H9 (cell line): ENCODE results near the gene SLC46A2. TPM values are rescaled to one million over a fixed set of nuclear protein-coding genes. Genes with fewer than 3 reads are reported as not detected.

ENCODE experiments used
- DNase-seq: peaks from one replicate; pipeline ENCODE4 v3.0.0-alpha.2; 2017
- H2AFZ ChIP-seq: one replicate; pipeline ENCODE4 v1.6.1; 2013; ENCODE audit warnings: mild to moderate bottlenecking, low read length, control low read depth, moderate library complexity
- H2AK5ac ChIP-seq: 2 replicates; pipeline ENCODE4 v1.6.1; 2013; ENCODE audit warnings: low read length, control low read depth, mixed read lengths; ENCODE audit not compliant: insufficient read length
- H2BK120ac ChIP-seq: one replicate; pipeline ENCODE4 v1.6.1; 2013; ENCODE audit warnings: low read depth, mild to moderate bottlenecking, low read length, control low read depth, inconsistent platforms; ENCODE audit not compliant: poor library complexity, severe bottlenecking
- H2BK12ac ChIP-seq: 2 replicates; pipeline ENCODE4 v1.6.1; 2013; ENCODE audit warnings: low read length, control low read depth, mixed read lengths, low read depth; ENCODE audit not compliant: insufficient read length
- H2BK15ac ChIP-seq: 2 replicates; pipeline ENCODE4 v1.6.1; 2013; ENCODE audit warnings: low read depth, low read length, control low read depth
- H2BK20ac ChIP-seq: one replicate; pipeline ENCODE4 v1.6.1; 2013; ENCODE audit warnings: low read depth, mild to moderate bottlenecking, low read length, control low read depth, inconsistent platforms; ENCODE audit not compliant: poor library complexity, severe bottlenecking
- H2BK5ac ChIP-seq: 2 replicates; pipeline ENCODE4 v1.6.1; 2013; ENCODE audit warnings: low read length, control low read depth, mixed read lengths; ENCODE audit not compliant: insufficient read length
- H3K14ac ChIP-seq: 2 replicates; pipeline ENCODE4 v1.6.1; 2013; ENCODE audit warnings: low read length, control low read depth; ENCODE audit not compliant: insufficient read depth
- H3K18ac ChIP-seq: 2 replicates; pipeline ENCODE4 v1.6.1; 2013; ENCODE audit warnings: low read depth, mild to moderate bottlenecking, mixed read lengths, low read length, control low read depth; ENCODE audit not compliant: insufficient read length
- H3K23ac ChIP-seq: 2 replicates; pipeline ENCODE4 v1.6.1; 2013; ENCODE audit warnings: low read length, control low read depth, mixed read lengths, low read depth; ENCODE audit not compliant: insufficient read length
- H3K23me2 ChIP-seq: 2 replicates; pipeline ENCODE4 v1.6.1; 2013; ENCODE audit warnings: low read depth, mild to moderate bottlenecking, mixed read lengths, low read length, control low read depth; ENCODE audit not compliant: insufficient read length, poor library complexity, severe bottlenecking
- H3K27ac ChIP-seq: 2 replicates; pipeline ENCODE4 v1.5.1; 2013; ENCODE audit warnings: low read length, control low read depth, mixed read lengths, low read depth; ENCODE audit not compliant: insufficient read length
- H3K27me3 ChIP-seq: 2 replicates; pipeline ENCODE4 v1.6.1; 2013; ENCODE audit warnings: low read length, control low read depth, inconsistent platforms; ENCODE audit not compliant: insufficient read depth
- H3K4ac ChIP-seq: 2 replicates; pipeline ENCODE4 v1.6.1; 2013; ENCODE audit warnings: low read depth, mild to moderate bottlenecking, control low read depth, inconsistent platforms, low read length, moderate library complexity
- H3K4me1 ChIP-seq: 2 replicates; pipeline ENCODE4 v1.6.1; 2013; ENCODE audit warnings: low read length, control low read depth, inconsistent platforms; ENCODE audit not compliant: insufficient read depth
- H3K4me2 ChIP-seq: 2 replicates; pipeline ENCODE4 v1.6.1; 2013; ENCODE audit warnings: low read length, control low read depth, mixed read lengths; ENCODE audit not compliant: insufficient read length, insufficient read depth
- H3K56ac ChIP-seq: 2 replicates; pipeline ENCODE4 v1.6.1; 2013; ENCODE audit warnings: low read depth, mild to moderate bottlenecking, mixed read lengths, low read length, control low read depth; ENCODE audit not compliant: insufficient read length
- H3K79me1 ChIP-seq: 2 replicates; pipeline ENCODE4 v1.6.1; 2013; ENCODE audit warnings: low read depth, mild to moderate bottlenecking, moderate library complexity, low read length, control low read depth, inconsistent platforms; ENCODE audit not compliant: insufficient read depth, poor library complexity, severe bottlenecking
- H3K79me2 ChIP-seq: 2 replicates; pipeline ENCODE4 v1.6.1; 2013; ENCODE audit warnings: low read length, control low read depth, inconsistent platforms; ENCODE audit not compliant: insufficient read depth
- H3K9ac ChIP-seq: 2 replicates; pipeline ENCODE4 v1.6.1; 2013; ENCODE audit warnings: low read length, control low read depth, mixed read lengths; ENCODE audit not compliant: insufficient read length; ENCODE audit errors: extremely low read depth
- H3K9me3 ChIP-seq: one replicate; pipeline ENCODE4 v1.6.1; 2013; ENCODE audit warnings: low read depth, low read length, inconsistent platforms; ENCODE audit not compliant: control insufficient read depth
- H3T11ph ChIP-seq: one replicate; pipeline ENCODE4 v1.6.1; 2013; ENCODE audit warnings: mild to moderate bottlenecking, low read length, control low read depth, inconsistent platforms
- H4K20me1 ChIP-seq: one replicate; pipeline ENCODE4 v1.6.1; 2013; ENCODE audit not compliant: control insufficient read depth, insufficient read length, insufficient read depth
- H4K5ac ChIP-seq: 2 replicates; pipeline ENCODE4 v1.6.1; 2013; ENCODE audit warnings: low read depth, mild to moderate bottlenecking, mixed read lengths, low read length, control low read depth; ENCODE audit not compliant: insufficient read length
- H4K8ac ChIP-seq: replicated peaks from 2 replicates; pipeline ENCODE4 v1.6.1; 2013; ENCODE audit warnings: low read length, control low read depth, mixed read lengths, low read depth; ENCODE audit not compliant: insufficient read length
- H4K91ac ChIP-seq: 2 replicates; pipeline ENCODE4 v1.6.1; 2013; ENCODE audit warnings: low read depth, mild to moderate bottlenecking, moderate library complexity, mixed read lengths, low read length, control low read depth; ENCODE audit not compliant: insufficient read length
- H3K27ac Mint-ChIP-seq, 3 experiments: 2 replicates in 2 of 3; 3 replicates in 1 of 3; pipeline ENCODE4 v1.8.0; 2020 to 2021; ENCODE audit warnings: mixed read lengths in 3 of 3, mild to moderate bottlenecking in 1 of 3, moderate library complexity in 1 of 3
- H3K27me3 Mint-ChIP-seq: 2 replicates; pipeline ENCODE4 v1.8.0; 2021; ENCODE audit warnings: low read depth, mild to moderate bottlenecking, moderate library complexity, mixed read lengths
- H3K36me3 Mint-ChIP-seq, 3 experiments: 2 replicates in 2 of 3; 3 replicates in 1 of 3; pipeline ENCODE4 v1.8.0; 2020 to 2021; ENCODE audit warnings: low read depth in 3 of 3, mixed read lengths in 3 of 3; ENCODE audit not compliant: insufficient read depth in 1 of 3
- H3K4me1 Mint-ChIP-seq, 2 experiments: 2 replicates each; pipeline ENCODE4 v1.8.0; 2020; ENCODE audit warnings: mixed read lengths in 2 of 2
- H3K4me3 Mint-ChIP-seq, 2 experiments: 2 replicates in 1 of 2; 3 replicates in 1 of 2; pipeline ENCODE4 v1.8.0; 2020 to 2021; ENCODE audit warnings: mild to moderate bottlenecking in 2 of 2, mixed read lengths in 2 of 2, moderate library complexity in 1 of 2
- H3K9me3 Mint-ChIP-seq, 2 experiments: 2 replicates in 1 of 2; 3 replicates in 1 of 2; pipeline ENCODE4 v1.8.0; 2020; ENCODE audit warnings: mild to moderate bottlenecking in 2 of 2, mixed read lengths in 2 of 2, moderate library complexity in 1 of 2
- WGBS: extraction: QIAGEN DNeasy Blood & Tissue Kit; methylation state at CpG from one replicate; pipeline ENCODE4 v1.1.7; 2013; ENCODE audit warnings: missing lambda C conversion rate, low lambda C conversion rate, mixed read lengths; ENCODE audit not compliant: insufficient read length; ENCODE audit errors: extremely low coverage; 5-methylcytosine and 5-hydroxymethylcytosine counted together
- total RNA-seq: library from RNA; stranded (reverse); gene quantifications from 2 replicates; pipeline ENCODE4 v1.2.1, GENCODE V29; 2021
- TF ChIP-seq, protein P1 (sequence below): fragments of 200-600 bp; sonication (generic); conservative IDR thresholded peaks from 3 replicates; pipeline ENCODE4 v1.8.0; 2021; ENCODE audit warnings: antibody characterized with exemption, mild to moderate bottlenecking

SLC46A2 gene
- total RNA-seq, 1 experiment from 2014 or later, result not detected

GRCh38 chr9:112881331-112881730 is 9.3 kb downstream of the SLC46A2 start:
- Histone ChIP-seq H3K4me2 (no peak overlapping the region), H3K27ac (no peak overlapping the region), H3K9me3 (no peaks in the 10 kb centered on the region), H3K79me2 (no peaks in the 10 kb centered on the region), H4K8ac (no peak overlapping the region), H2BK12ac (no peak overlapping the region), H3K4me1 (no peaks in the 10 kb centered on the region), H4K5ac (no peak overlapping the region), H4K91ac (no peak overlapping the region), H2BK20ac (no peak overlapping the region), H3K4ac (no peak overlapping the region), H2BK120ac (no peak overlapping the region), H3K18ac (no peak overlapping the region), H3K27me3 (no peaks in the 10 kb centered on the region), H3K79me1 (no peaks in the 10 kb centered on the region), H4K20me1 (no peaks in the 10 kb centered on the region), H3K23me2 (no peaks in the 10 kb centered on the region), H2AFZ (no peak overlapping the region), H2AK5ac (no peak overlapping the region), H2BK5ac (no peak overlapping the region), H3K56ac (no peak overlapping the region), H3K14ac (no peak overlapping the region), H2BK15ac (no peak overlapping the region), H3T11ph (no peak overlapping the region), H3K23ac (no peak overlapping the region), H3K9ac (no peak overlapping the region)
- no peak overlapping the region for H3K27ac Mint-ChIP-seq
- WGBS, result no CpG with 5 or more reads among the region's 7 CpGs
- H3K4me1 Mint-ChIP-seq, result peaks cover 0 to 3% of the 10 kb centered on the region in 2 experiments; a peak in 2 of 4 replicates
- no peaks in the 10 kb centered on the region for H3K9me3 Mint-ChIP-seq
- H3K36me3 Mint-ChIP-seq, result peaks cover 2 to 3% (median 2%) of the 10 kb centered on the region in 3 experiments; a peak in 5 of 7 replicates
- H3K27me3 Mint-ChIP-seq, result no peaks in the 10 kb centered on the region
- TF ChIP-seq, protein P1, sequence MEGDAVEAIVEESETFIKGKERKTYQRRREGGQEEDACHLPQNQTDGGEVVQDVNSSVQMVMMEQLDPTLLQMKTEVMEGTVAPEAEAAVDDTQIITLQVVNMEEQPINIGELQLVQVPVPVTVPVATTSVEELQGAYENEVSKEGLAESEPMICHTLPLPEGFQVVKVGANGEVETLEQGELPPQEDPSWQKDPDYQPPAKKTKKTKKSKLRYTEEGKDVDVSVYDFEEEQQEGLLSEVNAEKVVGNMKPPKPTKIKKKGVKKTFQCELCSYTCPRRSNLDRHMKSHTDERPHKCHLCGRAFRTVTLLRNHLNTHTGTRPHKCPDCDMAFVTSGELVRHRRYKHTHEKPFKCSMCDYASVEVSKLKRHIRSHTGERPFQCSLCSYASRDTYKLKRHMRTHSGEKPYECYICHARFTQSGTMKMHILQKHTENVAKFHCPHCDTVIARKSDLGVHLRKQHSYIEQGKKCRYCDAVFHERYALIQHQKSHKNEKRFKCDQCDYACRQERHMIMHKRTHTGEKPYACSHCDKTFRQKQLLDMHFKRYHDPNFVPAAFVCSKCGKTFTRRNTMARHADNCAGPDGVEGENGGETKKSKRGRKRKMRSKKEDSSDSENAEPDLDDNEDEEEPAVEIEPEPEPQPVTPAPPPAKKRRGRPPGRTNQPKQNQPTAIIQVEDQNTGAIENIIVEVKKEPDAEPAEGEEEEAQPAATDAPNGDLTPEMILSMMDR, result no peak
- DNase-seq, result no peak
- no peak overlapping the region for H3K4me3 Mint-ChIP-seq
